Right lobe of liver (tissue), 4 donors: Measurements from ENCODE around the gene TRIM73.
"Not testable (repeated sequence)": the region's sequence is repeated elsewhere in the genome, so short reads cannot be mapped to it uniquely, and the experiment has no call there.

Experiments used
- CTCF ChIP-seq, 4 donors: fragments of 200-600 bp in 3 of 4; fragments of 450-650 bp in 1 of 4; IDR thresholded peaks; one replicate each; pipeline versions ENCODE4 v1.5.1 to v1.8.0; 2016 to 2022; ENCODE audit warnings: antibody characterized with exemption in 4 of 4, mild to moderate bottlenecking in 2 of 4
- POLR2A ChIP-seq: fragments of 450-650 bp; IDR thresholded peaks from one replicate; pipeline ENCODE4 v1.6.1; 2017; ENCODE audit warnings: antibody characterized with exemption, mild to moderate bottlenecking
- donor health status: DM: no; HTN: no; CAD: no.
- donor health status: DM: no; HTN: no; CAD: no.
- donor health status: DM: no; HTN: yes; CAD: no.

- not testable (repeated sequence) for TF ChIP-seq POLR2A; CTCF (IDR thresholded peaks at IDR 0.05)
These were observed 2.2 kb upstream of the TRIM73 start for GRCh38 chr7:75393194-75393593.
